Smooth muscle cell (in vitro differentiated cells): Measurements from ENCODE around the gene PTPRD. TPM values are rescaled to one million over a fixed set of nuclear protein-coding genes. Genes with fewer than 3 reads are reported as not detected.
"Not testable (repeated sequence)": the region's sequence is repeated elsewhere in the genome, so short reads cannot be mapped to it uniquely, and the experiment has no call there.

Experiments
- DNase-seq: peaks from one replicate; lab custom pipeline; 2025; ENCODE audit not compliant: unreplicated experiment; lab: John Stamatoyannopoulos, UW
- H2AFZ ChIP-seq: fragments of 200-600 bp; sonication (generic); 2 replicates; pipeline ENCODE4 v1.6.0; 2016; ENCODE audit warnings: antibody characterized with exemption, low read depth, mild to moderate bottlenecking
- H3F3A ChIP-seq: fragments of 200-600 bp; sonication (generic); 2 replicates; pipeline ENCODE4 v1.6.0; 2017; ENCODE audit warnings: antibody characterized with exemption, low read depth
- H3K27ac ChIP-seq: fragments of 200-600 bp; sonication (generic); 2 replicates; pipeline ENCODE4 v1.5.1; 2016; ENCODE audit warnings: low read depth, mild to moderate bottlenecking
- H3K27me3 ChIP-seq: fragments of 200-600 bp; sonication (generic); 2 replicates; pipeline ENCODE4 v1.6.1; 2016; ENCODE audit warnings: low read depth, mild to moderate bottlenecking
- H3K36me3 ChIP-seq: fragments of 200-600 bp; sonication (generic); 2 replicates; pipeline ENCODE4 v1.5.1; 2016; ENCODE audit warnings: low read depth
- H3K4me1 ChIP-seq: fragments of 200-600 bp; sonication (generic); 2 replicates; pipeline ENCODE4 v1.5.1; 2016; ENCODE audit warnings: low read depth
- H3K4me2 ChIP-seq: fragments of 200-600 bp; sonication (generic); 2 replicates; pipeline ENCODE4 v1.6.0; 2016; ENCODE audit warnings: mild to moderate bottlenecking
- H3K4me3 ChIP-seq: fragments of 200-600 bp; sonication (generic); 2 replicates; pipeline ENCODE4 v1.5.1; 2016; ENCODE audit warnings: mild to moderate bottlenecking
- H3K79me2 ChIP-seq: fragments of 200-600 bp; sonication (generic); 2 replicates; pipeline ENCODE4 v1.6.0; 2016; ENCODE audit warnings: low read depth, mild to moderate bottlenecking
- H3K9ac ChIP-seq: fragments of 200-600 bp; sonication (generic); 2 replicates; pipeline ENCODE4 v1.6.0; 2016; ENCODE audit warnings: low read depth
- H3K9me3 ChIP-seq: fragments of 200-600 bp; sonication (generic); replicated peaks from 2 replicates; pipeline ENCODE4 v1.5.1; 2016; ENCODE audit warnings: low read depth
- H4K20me1 ChIP-seq: fragments of 200-600 bp; sonication (generic); 2 replicates; pipeline ENCODE4 v1.6.0; 2016; ENCODE audit warnings: low read depth
- CTCF ChIP-seq: fragments of 200-600 bp; sonication (generic); IDR thresholded peaks from 2 replicates; pipeline ENCODE4 v1.5.1; 2017; ENCODE audit warnings: borderline replicate concordance, mild to moderate bottlenecking, antibody characterized with exemption; ENCODE audit not compliant: insufficient read depth, poor library complexity, severe bottlenecking
- WGBS: methylation state at CpG from one replicate; pipeline ENCODE4 v1.1.7; 2016; ENCODE audit warnings: low lambda C conversion rate; 5-methylcytosine and 5-hydroxymethylcytosine counted together
- polyA plus RNA-seq: library from polyadenylated mRNA; unstranded; fragments of >200 nt; fragmentation: Nextera tagmentation; extraction: Ambion mirVana; gene quantifications from 2 replicates; pipeline ENCODE4 v1.2.1, GENCODE V29; 2016
- total RNA-seq: library from RNA; depleted of rRNA; stranded (reverse); fragments of >200 nt; gene quantifications from 2 replicates; pipeline ENCODE4 v1.2.3, GENCODE V29; 2014

PTPRD gene
- total and polyA plus RNA-seq, 2 experiments from 2014 or later: 6.5 to 61.0 TPM

DNA sequence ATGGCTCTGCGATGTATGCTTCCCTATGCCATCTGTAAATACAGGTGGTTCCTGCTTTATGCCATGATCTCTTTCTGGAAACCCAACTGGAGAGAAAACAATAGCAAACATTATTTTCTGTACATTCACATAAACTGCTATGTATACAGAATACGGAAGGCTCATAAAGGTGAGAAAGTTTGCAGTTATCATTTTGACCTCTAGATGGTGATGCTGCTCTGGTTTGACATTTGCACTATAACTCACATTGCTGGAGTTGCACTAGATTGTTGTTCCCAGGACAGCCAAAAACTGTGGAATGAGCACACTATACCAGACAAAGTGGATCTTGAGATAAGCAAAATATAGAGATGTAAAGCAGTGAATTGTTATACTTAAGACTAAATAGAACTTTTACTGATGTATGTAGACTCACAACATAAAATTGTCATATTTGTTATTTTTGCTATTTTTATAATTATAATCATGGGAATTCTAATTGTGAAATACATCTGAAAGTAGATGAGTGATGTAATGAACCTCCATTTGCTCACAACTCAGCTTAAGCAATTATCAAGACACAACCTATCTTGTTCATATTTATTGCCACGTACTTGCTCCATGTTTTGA, 246.5 kb downstream of the PTPRD start:
- no peak overlapping the region for H3K9ac ChIP-seq
- no peaks in the 10 kb centered on the region for H3K4me1 ChIP-seq
- H3K79me2 ChIP-seq: no peaks in the 10 kb centered on the region
- no peaks in the 10 kb centered on the region for H3F3A ChIP-seq
- no peaks in the 10 kb centered on the region for H3K27me3 ChIP-seq
- H3K36me3 ChIP-seq: no peaks in the 10 kb centered on the region
- H2AFZ ChIP-seq: no peak overlapping the region
- H3K4me3 ChIP-seq: no peak overlapping the region
- no peak overlapping the region for H3K27ac ChIP-seq
- peak; percentile 82 for TF ChIP-seq CTCF
- DNase-seq: no peak
- no peak overlapping the region for H3K4me2 ChIP-seq
- WGBS: 48% methylated on average over 3 of the region's 3 CpGs
- no peaks in the 10 kb centered on the region for H3K9me3 ChIP-seq
- no peaks in the 10 kb centered on the region for H4K20me1 ChIP-seq

GRCh38 chr9:10354591-10354990, 258.2 kb downstream of the PTPRD start:
- Histone ChIP-seq H3K4me3 (no peak overlapping the region), H3K27ac (no peak overlapping the region), H3K4me1 (no peaks in the 10 kb centered on the region), H2AFZ (no peak overlapping the region), H3K36me3 (no peaks in the 10 kb centered on the region), H4K20me1 (no peaks in the 10 kb centered on the region), H3K79me2 (no peaks in the 10 kb centered on the region), H3K4me2 (no peak overlapping the region), H3K27me3 (no peaks in the 10 kb centered on the region), H3K9me3 (no peaks in the 10 kb centered on the region), H3F3A (no peaks in the 10 kb centered on the region), H3K9ac (no peak overlapping the region)
- no peak for DNase-seq
- 88% methylated on average over 3 of the region's 3 CpGs for WGBS
- no peak for TF ChIP-seq CTCF

GRCh38 chr9:10345621-10346020, 267.2 kb downstream of the PTPRD start:
- not testable (repeated sequence) for H3K4me2 ChIP-seq

GRCh38 chr9:10341057-10341456, 271.7 kb downstream of the PTPRD start:
- 91% methylated on average over 2 of the region's 2 CpGs for WGBS
- no peak for DNase-seq
- Histone ChIP-seq H3K27me3 (no peaks in the 10 kb centered on the region), H3K79me2 (no peaks in the 10 kb centered on the region), H3K36me3 (no peaks in the 10 kb centered on the region), H2AFZ (no peak overlapping the region), H3K4me3 (no peak overlapping the region), H3K4me1 (no peaks in the 10 kb centered on the region), H3K9me3 (no peaks in the 10 kb centered on the region), H3K4me2 (no peak overlapping the region), H3F3A (no peaks in the 10 kb centered on the region), H4K20me1 (no peaks in the 10 kb centered on the region), H3K27ac (no peak overlapping the region), H3K9ac (no peak overlapping the region)
- no peak for TF ChIP-seq CTCF

More at GRCh38 chr9:10345621-10346020, 267.2 kb downstream of the PTPRD start:
- not testable (repeated sequence) for H4K20me1 ChIP-seq, H3K9me3 ChIP-seq, H3F3A ChIP-seq, H3K27me3 ChIP-seq, H3K79me2 ChIP-seq, H3K9ac ChIP-seq, H3K27ac ChIP-seq, H3K4me1 ChIP-seq, H3K4me3 ChIP-seq, DNase-seq, H3K36me3 ChIP-seq, H2AFZ ChIP-seq
- WGBS: 65% methylated on average over 5 of the region's 5 CpGs
